Ectodermal cell (in vitro differentiated cells): ENCODE results near the gene EPHA1.

Experiments used
- H3K27ac ChIP-seq: 2 replicates; pipeline ENCODE4 v1.7.0; 2013; ENCODE audit warnings: mild to moderate bottlenecking, low read depth, low read length; ENCODE audit not compliant: insufficient read depth, poor library complexity, severe bottlenecking
- H3K27me3 ChIP-seq: 2 replicates; pipeline ENCODE4 v1.7.0; 2013; ENCODE audit warnings: mild to moderate bottlenecking, low read length; ENCODE audit not compliant: insufficient read depth, control insufficient read depth, poor library complexity, severe bottlenecking
- H3K36me3 ChIP-seq: one replicate; pipeline ENCODE4 v1.7.0; 2013; ENCODE audit warnings: low read length; ENCODE audit not compliant: control insufficient read depth, insufficient read depth
- H3K4me1 ChIP-seq: one replicate; pipeline ENCODE4 v1.7.0; 2013; ENCODE audit warnings: low read length; ENCODE audit not compliant: control insufficient read depth, insufficient read depth
- H3K4me3 ChIP-seq: 2 replicates; pipeline ENCODE4 v1.7.0; 2013; ENCODE audit warnings: low read depth, low read length, control low read depth; ENCODE audit not compliant: insufficient read depth
- H3K9me3 ChIP-seq: 2 replicates; pipeline ENCODE4 v1.7.0; 2013; ENCODE audit warnings: mild to moderate bottlenecking, low read length, moderate library complexity; ENCODE audit not compliant: control insufficient read depth
- WGBS, 2 experiments: methylation state at CpG; one replicate each; pipeline ENCODE4 v1.1.7; 2013; ENCODE audit warnings: missing lambda C conversion rate in 2 of 2; 5-methylcytosine and 5-hydroxymethylcytosine counted together

Gene EPHA1

GRCh38 chr7:143448429-143448828 is 39.8 kb upstream of the EPHA1 start:
- H3K9me3 ChIP-seq, result no peaks in the 10 kb centered on the region
- H3K36me3 ChIP-seq, result no peaks in the 10 kb centered on the region
- 79 to 84% methylated on average over 5 of the region's 5 CpGs for WGBS, 2 experiments
- H3K4me1 ChIP-seq, result peaks cover 4% of the 10 kb centered on the region
- no peak overlapping the region for H3K27ac ChIP-seq
- H3K4me3 ChIP-seq, result no peak overlapping the region
- H3K27me3 ChIP-seq, result no peaks in the 10 kb centered on the region

DNA sequence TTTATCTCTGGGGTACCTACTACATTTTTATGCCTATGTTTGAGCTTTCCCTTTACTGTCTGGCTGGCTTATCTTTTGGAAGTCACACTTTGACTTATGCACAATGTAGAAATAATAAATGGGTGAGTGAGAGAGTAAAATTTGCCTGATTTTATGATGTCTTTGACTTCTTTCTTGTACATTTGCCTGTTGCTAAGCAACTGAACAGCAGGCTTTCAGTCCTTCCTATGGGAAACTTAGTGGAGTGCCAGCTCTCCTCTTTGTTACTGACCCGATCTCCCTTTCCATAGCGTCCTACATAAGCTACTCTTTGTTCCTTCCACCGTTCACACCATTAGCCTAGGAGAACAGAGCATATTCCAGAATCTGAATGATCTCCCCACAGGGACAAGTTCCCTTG is 38.8 kb upstream of the EPHA1 start:
- no peak overlapping the region for H3K27ac ChIP-seq
- H3K36me3 ChIP-seq, result no peaks in the 10 kb centered on the region
- no peak overlapping the region for H3K4me3 ChIP-seq
- WGBS, 2 experiments, result 5 to 7% methylated on average over 3 of the region's 3 CpGs
- no peaks in the 10 kb centered on the region for H3K9me3 ChIP-seq
- peaks cover 4% of the 10 kb centered on the region for H3K4me1 ChIP-seq
- no peaks in the 10 kb centered on the region for H3K27me3 ChIP-seq

GRCh38 chr7:143444785-143445184 is 36.1 kb upstream of the EPHA1 start:
- peaks cover 4% of the 10 kb centered on the region for H3K4me1 ChIP-seq
- H3K36me3 ChIP-seq, result no peaks in the 10 kb centered on the region
- WGBS, 2 experiments, result 100% methylated on average over 1 of the region's 1 CpG
- no peaks in the 10 kb centered on the region for H3K27me3 ChIP-seq
- H3K4me3 ChIP-seq, result no peak overlapping the region
- no peaks in the 10 kb centered on the region for H3K9me3 ChIP-seq
- no peak overlapping the region for H3K27ac ChIP-seq

DNA sequence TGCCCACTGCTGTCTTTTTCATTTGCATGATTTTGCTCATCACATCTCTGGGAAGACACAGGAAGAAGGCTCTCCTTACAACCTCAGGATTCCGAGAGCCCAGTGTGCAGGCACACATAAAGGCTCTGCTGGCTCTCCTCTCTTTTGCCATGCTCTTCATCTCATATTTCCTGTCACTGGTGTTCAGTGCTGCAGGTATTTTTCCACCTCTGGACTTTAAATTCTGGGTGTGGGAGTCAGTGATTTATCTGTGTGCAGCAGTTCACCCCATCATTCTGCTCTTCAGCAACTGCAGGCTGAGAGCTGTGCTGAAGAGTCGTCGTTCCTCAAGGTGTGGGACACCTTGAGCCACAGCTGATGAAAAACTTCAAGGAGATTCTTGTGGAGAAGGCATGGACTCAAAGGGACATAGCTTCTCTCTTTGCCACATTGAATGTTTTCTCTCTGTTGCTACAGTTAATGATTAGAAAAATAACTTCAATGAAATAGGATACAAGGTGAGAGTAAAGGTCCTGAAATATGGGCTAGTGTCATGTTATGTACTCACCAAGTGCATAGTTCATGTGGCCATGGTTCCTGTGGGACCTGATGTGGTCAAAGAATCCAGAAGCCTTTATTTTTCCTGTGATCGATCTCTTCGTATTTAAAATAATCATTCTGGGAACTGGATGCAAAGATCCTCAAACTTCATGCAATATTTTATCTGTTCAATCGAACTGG is 35.6 kb upstream of the EPHA1 start:
- Histone ChIP-seq H3K9me3 (no peaks in the 10 kb centered on the region), H3K27me3 (no peaks in the 10 kb centered on the region), H3K4me1 (peaks cover 4% of the 10 kb centered on the region), H3K4me3 (no peak overlapping the region), H3K27ac (no peak overlapping the region), H3K36me3 (no peaks in the 10 kb centered on the region)
- 95 to 97% methylated on average over 6 of the region's 6 CpGs for WGBS, 2 experiments

DNA sequence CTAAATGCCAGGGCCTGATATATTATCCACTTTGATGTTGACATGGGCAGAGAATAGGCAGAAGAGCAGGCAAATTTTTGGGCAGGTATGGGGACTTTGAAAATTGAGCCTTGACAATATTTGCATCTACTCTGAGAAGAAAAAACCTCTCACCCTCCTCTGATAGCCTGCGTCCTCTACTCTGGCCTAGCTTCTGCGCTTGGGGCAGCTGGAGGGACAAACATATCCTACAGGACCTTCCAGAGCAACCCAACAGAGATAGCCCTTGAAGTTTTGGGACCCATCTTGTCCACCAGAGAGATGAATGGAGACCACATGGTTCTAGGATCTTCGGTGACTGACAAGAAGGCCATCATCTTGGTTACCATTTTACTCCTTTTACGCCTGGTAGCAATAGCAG is 34.5 kb upstream of the EPHA1 start, which contains the start of gene TAS2R60:
Gene TAS2R60 (plus strand): TSS at position 301 of the 400 bp plus-strand sequence. CDS start 0 bp downstream, at position 301.
- 78 to 85% methylated on average over 4 of the region's 4 CpGs for WGBS, 2 experiments

DNA sequence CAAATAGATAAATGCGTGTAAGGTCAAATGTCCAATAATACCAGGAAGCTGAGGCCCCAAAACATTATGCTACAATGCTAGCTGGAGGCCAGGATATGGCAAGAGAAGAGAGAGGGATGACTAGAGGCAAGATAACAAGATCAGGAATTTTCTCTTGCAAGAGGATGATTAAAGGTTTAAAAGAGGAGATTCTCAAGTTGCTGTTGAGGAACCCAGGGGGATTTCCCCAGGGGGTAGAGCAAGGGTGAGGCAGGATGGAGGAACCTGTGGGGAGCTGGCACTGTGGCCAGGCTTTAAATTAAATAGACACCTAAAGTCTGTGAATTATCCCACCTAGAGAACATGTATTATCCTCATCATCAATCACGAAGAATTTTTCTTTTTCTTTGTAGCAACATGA is 31.2 kb upstream of the EPHA1 start:
- H3K27ac ChIP-seq, result no peak overlapping the region
- no peak overlapping the region for H3K4me3 ChIP-seq
- H3K27me3 ChIP-seq, result no peaks in the 10 kb centered on the region
- no peaks in the 10 kb centered on the region for H3K36me3 ChIP-seq
- H3K9me3 ChIP-seq, result no peaks in the 10 kb centered on the region
- 95 to 100% methylated on average over 1 of the region's 2 CpGs for WGBS, 2 experiments
- no peaks in the 10 kb centered on the region for H3K4me1 ChIP-seq

More for the DNA sequence above, 34.5 kb upstream of the EPHA1 start, which contains the start of gene TAS2R60:
- no peak within 1 kb of the TSS for H3K27ac ChIP-seq
- no peaks in the 10 kb centered on the region for H3K36me3 ChIP-seq
- H3K9me3 ChIP-seq, result no peaks in the 10 kb centered on the region
- H3K4me3 ChIP-seq, result no peak within 1 kb of the TSS
- H3K4me1 ChIP-seq, result peaks cover 4% of the 10 kb centered on the region
- H3K27me3 ChIP-seq, result no peaks in the 10 kb centered on the region

- H3K36me3 ChIP-seq, result no peaks in the 10 kb centered on the region
- H3K9me3 ChIP-seq, result no peaks in the 10 kb centered on the region
- 94 to 96% methylated on average over 4 of the region's 4 CpGs for WGBS, 2 experiments
- H3K4me3 ChIP-seq, result no peak overlapping the region
- no peaks in the 10 kb centered on the region for H3K27me3 ChIP-seq
- H3K4me1 ChIP-seq, result no peaks in the 10 kb centered on the region
- no peak overlapping the region for H3K27ac ChIP-seq
Observed at GRCh38 chr7:143437578-143437977, 28.9 kb upstream of the EPHA1 start.

DNA sequence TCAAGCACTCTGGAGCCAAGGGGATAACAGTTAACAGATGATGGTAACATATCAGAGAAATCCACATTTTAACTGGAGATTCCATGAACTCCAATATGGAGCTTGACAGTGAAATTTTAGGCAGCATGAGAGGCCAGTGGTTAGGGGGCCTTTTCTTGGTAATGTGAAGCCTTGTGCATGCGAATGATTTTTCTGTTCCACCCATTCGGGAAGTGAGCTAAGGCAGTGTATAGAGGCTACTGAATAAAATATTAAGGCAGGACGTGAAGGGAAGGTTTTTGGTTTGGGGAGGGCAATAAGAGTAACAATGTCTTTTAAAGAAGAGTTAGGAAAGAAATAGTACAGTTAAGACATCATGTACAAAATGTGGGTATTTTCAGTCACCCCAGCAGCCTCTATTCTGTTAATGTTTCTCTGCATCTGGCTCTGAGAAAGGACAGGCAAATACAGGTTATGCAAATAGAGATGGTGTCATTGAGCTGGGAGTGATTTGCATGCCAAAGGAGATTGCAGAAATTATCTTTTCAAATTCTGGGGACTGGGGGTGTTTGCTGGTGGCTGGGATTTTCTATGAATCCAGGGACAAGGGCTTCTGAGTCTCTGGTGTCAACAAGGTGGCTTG is 27.8 kb upstream of the EPHA1 start:
- Histone ChIP-seq H3K4me1 (no peaks in the 10 kb centered on the region), H3K36me3 (no peaks in the 10 kb centered on the region), H3K4me3 (no peak overlapping the region), H3K27ac (no peak overlapping the region), H3K27me3 (no peaks in the 10 kb centered on the region), H3K9me3 (no peaks in the 10 kb centered on the region)
- 81 to 82% methylated on average over 3 of the region's 3 CpGs for whole genome bisulfite sequencing, 2 experiments

GRCh38 chr7:143435266-143435665 is 26.6 kb upstream of the EPHA1 start:
- Histone ChIP-seq H3K27ac (no peak overlapping the region), H3K36me3 (no peaks in the 10 kb centered on the region), H3K27me3 (no peaks in the 10 kb centered on the region), H3K9me3 (no peaks in the 10 kb centered on the region), H3K4me3 (no peak overlapping the region), H3K4me1 (no peaks in the 10 kb centered on the region)
- WGBS, 2 experiments, result 95 to 97% methylated on average over 2 of the region's 2 CpGs

DNA sequence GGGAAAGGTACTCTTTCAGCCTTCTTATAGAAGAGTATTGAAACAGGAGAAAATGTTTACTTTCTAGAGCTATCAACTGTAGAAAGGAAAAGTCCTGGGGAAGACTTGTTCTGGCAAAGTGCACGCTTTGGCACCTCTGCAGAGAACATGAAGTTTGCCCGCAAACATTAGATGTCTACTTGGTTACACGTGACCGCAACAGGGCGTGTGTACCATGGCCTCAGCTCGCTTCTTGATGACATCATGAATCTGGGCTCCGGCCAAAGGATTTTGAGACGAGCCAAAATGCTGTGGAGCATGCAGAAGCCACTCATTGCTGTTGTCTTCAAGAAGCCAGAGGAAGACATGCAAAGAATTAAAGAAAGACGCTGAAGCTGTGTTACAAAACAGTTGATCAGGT is 26.0 kb upstream of the EPHA1 start:
- no peaks in the 10 kb centered on the region for H3K9me3 ChIP-seq
- H3K36me3 ChIP-seq, result no peaks in the 10 kb centered on the region
- H3K27me3 ChIP-seq, result no peaks in the 10 kb centered on the region
- 95 to 97% methylated on average over 9 of the region's 9 CpGs for WGBS, 2 experiments
- H3K4me1 ChIP-seq, result no peaks in the 10 kb centered on the region
- no peak overlapping the region for H3K4me3 ChIP-seq
- H3K27ac ChIP-seq, result no peak overlapping the region
